GM12891 (cell line): ENCODE results near the gene SFMBT2.

ENCODE experiments used
- DNase-seq: peaks from one replicate; pipeline ENCODE4 v3.0.0; 2011; ENCODE audit warnings: low spot score; ENCODE audit not compliant: insufficient read length
- FAIRE-seq: peaks from 2 replicates; lab custom pipeline; 2011; peaks lifted over from hg19 to GRCh38; lab: Jason Lieb, UNC
- PAX5 ChIP-seq: IDR thresholded peaks from 2 replicates; pipeline ENCODE4 v1.6.1; 2011; ENCODE audit warnings: low read length, moderate library complexity, mild to moderate bottlenecking; ENCODE audit not compliant: insufficient read depth, severe bottlenecking
- POLR2A ChIP-seq: IDR thresholded peaks from 2 replicates; pipeline ENCODE4 v1.6.1; 2011; ENCODE audit warnings: low read depth, low read length, control low read depth
- POLR2AphosphoS5 ChIP-seq: IDR thresholded peaks from 2 replicates; pipeline ENCODE4 v1.6.1; 2011; ENCODE audit warnings: low read depth, low read length, control low read depth
- POU2F2 ChIP-seq: IDR thresholded peaks from 2 replicates; pipeline ENCODE4 v1.6.1; 2011; ENCODE audit warnings: low read depth, mild to moderate bottlenecking, control low read depth, low read length, moderate library complexity
- SPI1 ChIP-seq: IDR thresholded peaks from 2 replicates; pipeline ENCODE4 v1.6.1; 2011; ENCODE audit warnings: low read depth, low read length, control low read depth
- TAF1 ChIP-seq: IDR thresholded peaks from 2 replicates; pipeline ENCODE4 v1.6.1; 2011; ENCODE audit warnings: low read depth, low read length, control low read depth

Gene SFMBT2

GRCh38 chr10:7210516-7210915 lies 200.3 kb downstream of the SFMBT2 start:
- no peak for DNase-seq
- FAIRE-seq: no peak
- TF ChIP-seq POU2F2 (no peak), POLR2AphosphoS5 (no peak), SPI1 (no peak), TAF1 (no peak)

- FAIRE-seq (no peak), DNase-seq (no peak)
- TF ChIP-seq PAX5 (no peak), SPI1 (no peak), POU2F2 (no peak), POLR2A (no peak), POLR2AphosphoS5 (no peak), TAF1 (no peak)
Measured at GRCh38 chr10:7209458-7209857, 201.4 kb downstream of the SFMBT2 start.

- FAIRE-seq (no peak), DNase-seq (no peak)
- TF ChIP-seq TAF1: no peak
- no peak for TF ChIP-seq SPI1
- no peak for TF ChIP-seq POU2F2
- no peak for TF ChIP-seq POLR2AphosphoS5
- TF ChIP-seq PAX5: no peak
- TF ChIP-seq POLR2A: no peak
Measured at GRCh38 chr10:7206412-7207100, 204.3 kb downstream of the SFMBT2 start.

GRCh38 chr10:7205656-7206055 lies 205.2 kb downstream of the SFMBT2 start:
- no peak for TF ChIP-seq POLR2AphosphoS5
- TF ChIP-seq POU2F2: no peak
- no peak for TF ChIP-seq POLR2A
- no peak for TF ChIP-seq SPI1
- TF ChIP-seq PAX5: no peak
- no peak for TF ChIP-seq TAF1
- no peak for DNase-seq
- no peak for FAIRE-seq

DNA sequence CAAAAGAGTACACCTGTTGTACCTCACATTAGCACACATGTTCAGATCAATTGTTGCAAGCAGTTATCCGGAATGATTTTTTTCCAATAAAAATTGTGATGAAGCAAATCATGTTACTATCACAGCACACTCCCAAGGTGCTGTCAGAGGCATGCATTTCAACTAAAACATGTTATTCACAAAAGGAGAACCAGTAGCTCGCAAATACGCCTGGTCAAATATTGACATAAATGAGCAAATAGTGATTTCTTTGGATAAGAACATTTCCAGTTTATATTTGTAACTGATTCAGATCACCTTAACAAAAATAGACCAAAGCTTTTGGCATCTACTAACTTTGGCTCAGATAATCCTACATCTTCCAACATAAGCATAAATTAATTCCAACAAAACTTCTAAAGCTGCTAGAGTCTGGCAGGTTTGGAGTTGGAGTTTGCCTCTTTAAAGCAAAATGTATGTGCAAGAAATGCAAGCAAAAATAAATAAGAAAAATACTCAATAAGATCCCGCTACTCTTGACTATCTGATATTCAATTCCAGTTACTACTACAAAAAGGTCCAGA lies 208.0 kb downstream of the SFMBT2 start:
- DNase-seq (no peak), FAIRE-seq (peak; percentile 68)
- no peak for TF ChIP-seq PAX5
- no peak for TF ChIP-seq POLR2AphosphoS5
- TF ChIP-seq POLR2A: no peak
- no peak for TF ChIP-seq POU2F2
- TF ChIP-seq TAF1: no peak

DNA sequence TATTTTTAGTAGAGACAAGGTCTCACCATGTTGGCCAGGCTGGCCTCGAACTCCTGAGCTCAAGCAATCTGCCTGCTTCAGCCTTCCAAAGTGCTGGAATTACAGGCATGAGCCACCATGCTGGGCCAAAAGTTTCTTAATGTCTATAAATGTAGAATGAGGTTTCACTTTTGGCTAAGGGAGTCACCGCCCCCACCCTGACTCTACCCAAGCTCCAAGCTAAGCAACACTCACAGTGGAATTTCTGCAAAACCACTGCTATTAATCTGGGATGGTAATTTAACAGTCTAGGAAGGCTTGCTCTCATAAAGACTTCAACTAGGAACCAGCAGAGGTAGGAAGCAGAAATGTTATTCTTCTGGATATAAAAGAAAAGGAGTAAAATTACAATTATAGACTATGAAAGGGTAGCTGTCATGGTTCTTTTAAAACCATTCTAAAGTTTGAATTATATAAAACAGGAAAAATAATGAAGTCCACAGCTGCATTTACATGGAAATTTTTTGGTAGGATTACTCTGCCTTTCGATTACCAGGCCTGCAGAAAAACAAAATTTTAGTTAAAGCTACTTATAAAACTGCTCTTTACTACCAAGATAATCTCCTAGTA lies 211.6 kb downstream of the SFMBT2 start:
- DNase-seq (no peak), FAIRE-seq (no peak)

DNA sequence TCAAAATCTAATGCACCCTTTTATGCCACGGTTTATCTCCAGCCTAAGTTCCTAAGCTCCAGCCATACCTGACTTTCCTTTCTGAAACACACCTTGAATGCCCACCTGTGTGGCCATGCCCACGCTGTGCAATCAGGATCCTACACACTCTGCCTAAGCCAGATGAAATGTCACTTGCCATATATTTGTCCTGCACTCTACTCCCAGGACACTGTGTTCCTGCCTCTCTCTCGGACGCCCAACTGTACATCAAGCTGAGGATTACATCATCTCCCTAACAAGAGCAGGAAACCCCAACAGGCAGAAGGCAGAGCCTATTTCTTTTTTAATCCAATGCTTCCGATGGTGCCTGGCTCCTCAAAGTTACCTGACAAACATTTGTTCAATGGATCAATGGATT lies 214.6 kb downstream of the SFMBT2 start:
- TF ChIP-seq POLR2A (no peak), TAF1 (no peak), POLR2AphosphoS5 (no peak), POU2F2 (no peak), PAX5 (no peak), SPI1 (no peak)
- FAIRE-seq: no peak

More for the DNA sequence above, 211.6 kb downstream of the SFMBT2 start:
- TF ChIP-seq POLR2AphosphoS5: no peak
- TF ChIP-seq PAX5: no peak
- no peak for TF ChIP-seq POLR2A
- no peak for TF ChIP-seq POU2F2
- no peak for TF ChIP-seq SPI1
- no peak for TF ChIP-seq TAF1

DNA sequence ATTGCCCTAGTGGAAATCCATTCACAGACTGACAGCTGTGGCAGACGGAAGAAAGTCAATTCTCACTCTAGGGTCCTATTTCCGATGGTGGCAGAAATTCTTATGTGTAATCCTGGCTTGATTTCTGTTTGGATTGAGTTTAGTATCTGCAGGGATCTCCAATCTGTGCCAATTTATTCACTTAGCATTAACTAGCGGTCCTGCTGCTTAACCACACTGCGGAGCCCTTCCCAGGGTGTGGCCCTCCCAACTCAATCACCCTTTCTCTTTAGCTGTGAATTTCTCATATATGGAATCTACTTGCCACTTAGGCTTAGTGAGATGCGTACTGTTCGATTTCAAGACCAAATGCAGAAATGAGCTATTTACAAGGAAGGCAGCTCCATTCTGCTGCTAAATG lies 215.7 kb downstream of the SFMBT2 start:
- TF ChIP-seq POLR2A: no peak
- TF ChIP-seq PAX5: no peak
- TF ChIP-seq SPI1: no peak
- no peak for TF ChIP-seq TAF1
- TF ChIP-seq POLR2AphosphoS5: no peak
- TF ChIP-seq POU2F2: no peak
- FAIRE-seq: no peak
- DNase-seq: no peak

More for the DNA sequence above, 214.6 kb downstream of the SFMBT2 start:
- DNase-seq: no peak

DNA sequence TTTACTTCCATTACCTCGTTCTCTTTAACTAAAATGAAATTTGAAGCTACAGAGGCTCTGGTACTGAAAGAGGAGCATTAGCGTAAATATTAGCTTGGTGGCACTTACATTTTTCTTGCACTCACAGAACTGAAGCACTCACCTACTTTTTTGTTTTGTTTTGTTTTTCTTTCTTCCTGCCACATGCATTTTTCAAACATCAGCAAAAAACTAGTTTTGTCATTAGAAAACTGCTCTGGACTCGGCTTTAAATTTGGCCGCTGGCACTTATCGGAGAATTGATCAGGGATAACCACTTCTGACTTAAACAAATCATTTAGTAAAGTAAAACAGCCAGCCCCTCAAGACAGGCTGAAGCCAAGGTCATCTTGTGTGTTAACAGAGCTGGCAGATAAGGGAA lies 216.3 kb downstream of the SFMBT2 start:
- FAIRE-seq (no peak), DNase-seq (no peak)
- TF ChIP-seq PAX5 (no peak), SPI1 (no peak), POLR2AphosphoS5 (no peak), TAF1 (no peak), POU2F2 (no peak)

DNA sequence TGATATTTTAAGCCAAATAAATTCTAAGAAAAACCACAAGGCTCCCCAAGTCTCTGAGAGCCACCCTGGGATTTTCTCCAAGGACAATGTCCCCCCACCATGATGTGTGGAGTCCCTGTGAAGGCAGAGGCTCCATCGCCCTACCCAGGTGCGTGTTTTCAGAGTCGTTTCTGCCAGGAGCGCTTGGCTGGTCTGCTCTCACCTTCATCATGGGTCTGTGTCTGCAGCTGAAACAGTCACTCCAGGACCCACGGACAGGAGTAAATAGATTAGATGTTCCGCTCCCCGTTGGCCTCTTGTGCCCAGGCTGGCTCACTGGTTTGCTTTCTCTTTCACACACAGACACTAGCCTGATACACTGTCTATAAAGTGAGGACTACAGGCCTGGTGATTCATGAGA lies 217.5 kb downstream of the SFMBT2 start:
- DNase-seq: no peak
- FAIRE-seq: no peak
- TF ChIP-seq PAX5 (no peak), POU2F2 (no peak), POLR2A (no peak), POLR2AphosphoS5 (no peak), TAF1 (no peak), SPI1 (no peak)
